Activated naive CD4-positive, alpha-beta T cell treated with Interleukin-2 at 50 U/mL for 16 hours (primary cell): ENCODE measurements around the gene MCTP2.

Experiments used
- DNase-seq: peaks from one replicate; pipeline ENCODE4 v3.0.0-alpha.2; 2020

Gene MCTP2

GRCh38 chr15:94265982-94266381 lies 34.6 kb downstream of the MCTP2 start:
- no peak for DNase-seq

- no peak for DNase-seq
Measured at GRCh38 chr15:94266789-94267188, 35.4 kb downstream of the MCTP2 start.

GRCh38 chr15:94269954-94270353 lies 38.6 kb downstream of the MCTP2 start:
- no peak for DNase-seq

- DNase-seq = no peak
Measured at GRCh38 chr15:94270570-94270969, 39.2 kb downstream of the MCTP2 start.

GRCh38 chr15:94272251-94272898 lies 41.0 kb downstream of the MCTP2 start:
- no peak for DNase-seq

GRCh38 chr15:94273826-94274225 lies 42.5 kb downstream of the MCTP2 start:
- DNase-seq = no peak

- no peak for DNase-seq
Measured at GRCh38 chr15:94274745-94275144, 43.4 kb downstream of the MCTP2 start.

GRCh38 chr15:94277485-94277884 lies 46.1 kb downstream of the MCTP2 start:
- DNase-seq = no peak

- DNase-seq = no peak
Measured at GRCh38 chr15:94279736-94280135, 48.4 kb downstream of the MCTP2 start.

GRCh38 chr15:94280301-94280700 lies 48.9 kb downstream of the MCTP2 start:
- DNase-seq = no peak

- no peak for DNase-seq
Measured at GRCh38 chr15:94282269-94283250, 51.2 kb downstream of the MCTP2 start.

GRCh38 chr15:94286583-94286982 lies 55.2 kb downstream of the MCTP2 start:
- DNase-seq = no peak

- DNase-seq = peak; percentile 29
Measured at GRCh38 chr15:94287794-94288246, 56.5 kb downstream of the MCTP2 start.

GRCh38 chr15:94290730-94291129 lies 59.4 kb downstream of the MCTP2 start:
- no peak for DNase-seq

- no peak for DNase-seq
Measured at GRCh38 chr15:94293411-94294402, 62.3 kb downstream of the MCTP2 start.

- no peak for DNase-seq
Measured at GRCh38 chr15:94294556-94294955, 63.2 kb downstream of the MCTP2 start.

- no peak for DNase-seq
Measured at GRCh38 chr15:94295275-94295674, 63.9 kb downstream of the MCTP2 start.

- no peak for DNase-seq
Measured at GRCh38 chr15:94296717-94297116, 65.4 kb downstream of the MCTP2 start.

- no peak for DNase-seq
Measured at GRCh38 chr15:94297558-94297957, 66.2 kb downstream of the MCTP2 start.

GRCh38 chr15:94298364-94298763 lies 67.0 kb downstream of the MCTP2 start:
- DNase-seq = no peak

GRCh38 chr15:94300612-94301011 lies 69.3 kb downstream of the MCTP2 start:
- DNase-seq = no peak

GRCh38 chr15:94305133-94305532 lies 73.8 kb downstream of the MCTP2 start:
- DNase-seq = no peak
